GM19193 (cell line): ENCODE measurements around the gene ECT2L.

Experiments
- POLR2A ChIP-seq: IDR thresholded peaks from 4 replicates; pipeline ENCODE4 v1.6.1; 2011; ENCODE audit not compliant: insufficient read depth, insufficient read length; ENCODE audit errors: extremely low read depth

The ECT2L gene, protein sequence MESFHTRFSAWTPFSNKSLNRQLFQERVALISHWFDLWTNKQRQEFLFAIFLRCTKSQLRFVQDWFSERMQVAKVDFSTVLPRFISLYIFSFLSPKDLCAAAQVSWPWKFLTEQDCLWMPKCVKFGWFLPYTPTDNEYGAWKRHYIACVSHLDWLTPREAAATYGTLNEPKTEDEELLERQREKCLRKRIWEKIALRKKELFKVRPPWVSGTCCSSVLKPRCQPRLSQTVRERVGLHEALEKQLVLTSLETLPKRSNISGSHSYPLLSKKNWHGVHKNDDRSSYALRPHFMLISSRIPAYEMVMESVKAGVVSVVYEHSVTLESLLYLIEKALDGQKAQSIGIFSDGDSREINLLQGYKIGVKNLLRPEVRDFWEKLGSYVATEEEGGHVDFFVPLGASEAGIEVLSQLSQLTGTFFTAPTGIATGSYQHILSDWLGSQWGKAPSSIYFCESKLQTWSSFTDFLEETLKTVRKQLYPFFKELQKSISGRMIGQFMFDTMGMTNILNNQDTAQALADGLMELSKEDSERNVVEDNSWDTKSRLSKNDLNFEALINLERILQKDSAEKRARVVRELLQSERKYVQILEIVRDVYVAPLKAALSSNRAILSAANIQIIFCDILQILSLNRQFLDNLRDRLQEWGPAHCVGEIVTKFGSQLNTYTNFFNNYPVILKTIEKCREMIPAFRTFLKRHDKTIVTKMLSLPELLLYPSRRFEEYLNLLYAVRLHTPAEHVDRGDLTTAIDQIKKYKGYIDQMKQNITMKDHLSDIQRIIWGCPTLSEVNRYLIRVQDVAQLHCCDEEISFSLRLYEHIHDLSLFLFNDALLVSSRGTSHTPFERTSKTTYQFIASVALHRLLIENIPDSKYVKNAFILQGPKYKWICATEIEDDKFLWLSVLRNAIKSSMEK

DNA sequence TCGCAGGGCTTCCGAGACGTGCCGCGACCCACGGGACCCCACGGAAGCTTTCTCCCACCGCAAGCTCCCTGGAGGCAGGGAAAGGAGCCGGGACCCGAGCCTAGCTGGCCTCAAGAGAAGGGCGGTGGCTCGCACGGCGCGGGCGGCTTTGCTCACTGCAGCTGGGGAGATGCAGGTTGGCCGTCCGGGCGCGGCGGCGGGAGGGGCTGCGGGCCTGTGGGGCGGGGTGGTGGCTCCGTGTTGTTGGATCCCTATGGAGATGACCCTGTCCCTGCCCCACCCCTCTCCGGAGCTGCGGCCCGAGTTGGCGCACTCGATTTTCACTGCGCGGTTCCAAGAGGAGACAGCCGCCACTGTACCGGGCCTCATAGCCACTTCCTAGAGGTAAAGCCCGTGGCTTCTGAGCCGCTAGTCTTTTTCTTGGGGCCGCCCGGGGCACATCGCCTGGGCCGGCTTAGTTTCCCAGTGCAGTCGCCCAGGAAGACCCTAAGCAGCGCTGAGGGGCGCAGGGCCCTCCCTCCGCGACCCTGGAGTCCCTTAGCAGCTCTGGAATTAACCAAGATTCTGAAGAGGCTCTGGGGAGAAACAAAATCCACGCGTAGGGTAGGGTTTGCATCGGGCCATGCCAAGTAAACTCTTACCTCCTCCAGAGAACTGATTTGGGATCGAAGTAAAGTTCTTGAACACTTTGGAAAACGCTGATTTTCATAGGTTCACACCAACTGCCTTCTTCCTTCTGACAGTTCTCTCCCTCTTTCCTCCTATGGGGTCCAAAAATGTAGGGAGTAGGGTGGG is at the start of gene ECT2L:
Gene ECT2L (plus strand): TSS at position 279 of the 795 bp plus-strand sequence. CDS start 17,188 bp downstream, outside the sequence.
- TF ChIP-seq POLR2A, result no peak

DNA sequence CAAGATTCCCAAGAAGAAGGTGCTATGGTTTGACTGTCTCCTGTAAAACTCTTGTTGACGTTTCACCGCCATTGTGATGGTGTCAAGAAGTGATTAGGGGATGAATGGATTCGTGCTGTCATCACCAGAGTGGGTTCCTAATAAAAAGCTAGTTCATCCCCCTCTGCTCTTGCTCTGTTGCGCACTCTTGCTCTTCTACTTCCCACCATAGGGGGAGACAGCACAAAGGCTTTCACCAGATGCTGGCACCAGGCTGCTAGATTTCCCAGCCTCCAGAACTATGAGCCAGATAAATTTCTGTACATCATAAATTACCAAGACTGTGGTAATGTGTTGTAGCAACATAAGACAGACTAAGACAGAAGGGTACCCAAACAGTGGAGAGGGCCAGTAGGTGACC is 43.9 kb upstream of the ECT2L start:
- TF ChIP-seq POLR2A, result no peak

DNA sequence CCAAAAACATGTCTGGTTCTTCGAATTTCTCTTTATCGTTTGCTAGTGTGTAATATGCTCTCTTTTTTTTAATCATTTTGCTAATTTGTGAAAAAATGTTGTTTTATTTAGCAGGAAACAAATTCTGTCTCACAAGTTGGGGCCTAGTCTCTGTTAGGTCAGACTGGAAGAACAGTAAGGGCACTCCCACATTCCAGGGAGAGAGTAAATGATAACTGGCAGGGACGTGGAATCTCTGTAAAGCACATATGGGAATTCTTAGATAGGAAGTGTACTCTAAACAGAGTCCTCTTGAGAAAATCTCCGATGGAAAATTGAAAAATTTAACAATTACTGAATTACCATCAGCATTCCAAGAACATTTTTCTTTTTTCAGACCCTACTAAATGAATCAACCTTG is 38.8 kb upstream of the ECT2L start:
- TF ChIP-seq POLR2A, result no peak

DNA sequence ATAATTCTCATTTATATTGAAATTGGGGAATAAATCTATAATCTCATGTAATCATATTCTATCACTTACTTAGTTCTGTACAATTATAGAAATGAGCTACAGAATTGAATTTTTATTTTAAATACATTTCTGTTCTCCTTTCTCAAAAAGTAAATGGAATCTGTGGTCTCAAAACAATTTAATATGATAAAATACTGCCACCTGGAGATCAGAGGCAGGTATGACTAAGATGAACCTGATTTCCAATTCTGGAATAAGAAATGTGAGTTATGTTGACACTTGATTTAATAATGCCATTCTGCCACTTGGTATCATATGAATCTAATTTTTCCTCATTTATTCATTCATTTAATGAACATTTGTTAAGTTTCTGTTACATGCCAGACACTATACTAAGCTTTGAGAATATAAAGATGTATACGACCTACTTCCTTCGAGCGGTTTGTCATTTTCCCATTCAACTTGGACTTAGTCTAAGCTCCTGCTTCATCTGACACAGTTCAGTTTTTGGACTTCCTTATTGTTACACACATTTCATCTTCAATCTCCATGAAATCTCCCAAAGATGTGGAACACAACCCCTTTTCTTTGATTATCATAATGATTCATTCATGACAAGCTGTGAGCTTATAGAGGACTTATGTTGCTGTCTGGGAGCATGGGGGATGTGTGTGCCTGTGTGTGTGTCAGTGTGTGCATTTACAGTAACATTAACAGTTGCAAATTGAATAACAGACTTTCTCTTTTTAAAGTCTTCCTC is 29.8 kb upstream of the ECT2L start:
- no peak for TF ChIP-seq POLR2A

DNA sequence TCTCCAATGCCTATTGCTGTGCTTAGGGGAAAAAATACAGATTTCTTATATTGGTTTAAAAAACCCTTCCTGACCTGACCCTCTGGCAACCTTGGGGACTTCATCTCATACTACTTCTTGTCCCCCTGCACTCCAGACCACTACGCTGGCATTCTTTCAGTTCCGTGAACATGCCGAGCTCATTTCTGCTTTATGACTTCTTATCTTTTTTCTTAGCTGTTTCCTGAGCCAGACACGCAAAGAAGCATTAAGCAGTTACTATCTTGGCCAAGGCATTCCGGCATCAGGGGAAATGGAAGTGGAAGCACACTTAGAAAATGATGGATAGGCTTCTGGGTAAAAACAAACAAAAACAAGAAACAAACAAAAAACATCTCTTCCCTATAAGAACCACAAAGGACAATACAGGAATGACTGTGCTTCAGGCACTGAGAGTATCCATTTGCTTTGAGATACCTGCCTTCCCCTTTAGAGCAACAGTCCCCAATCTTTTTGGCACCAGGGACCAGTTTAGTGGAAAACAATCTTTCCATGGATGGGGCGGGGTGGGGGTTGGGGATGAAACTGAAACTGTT is 26.7 kb upstream of the ECT2L start:
- TF ChIP-seq POLR2A, result no peak

DNA sequence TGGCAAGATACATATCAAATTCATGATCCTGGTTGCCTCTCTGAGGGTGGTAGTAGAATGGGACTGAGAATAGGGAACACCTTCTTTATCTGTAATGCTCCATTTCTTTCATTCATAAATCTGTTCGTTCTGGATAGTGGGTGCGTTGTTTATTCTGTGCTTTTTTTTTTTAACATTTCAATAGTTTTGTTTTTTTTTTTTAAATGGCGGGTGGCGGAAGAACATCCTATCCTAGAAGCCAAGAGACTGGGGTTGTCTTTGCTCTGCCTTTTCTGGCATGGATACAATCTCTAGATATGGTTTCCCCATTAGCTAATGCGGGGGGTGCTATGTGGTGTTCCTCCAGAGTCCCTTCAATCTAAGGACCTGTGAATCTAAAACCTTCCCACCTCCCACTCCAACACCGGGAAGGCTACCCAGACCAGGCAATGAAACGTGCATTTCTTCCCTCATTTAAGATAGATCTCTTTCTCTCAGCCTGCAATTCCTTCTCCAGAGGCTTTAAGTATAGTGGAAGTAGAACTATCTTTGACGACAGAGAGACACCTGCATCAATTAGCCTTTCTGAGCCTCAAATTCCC is 23.2 kb upstream of the ECT2L start:
- no peak for TF ChIP-seq POLR2A

DNA sequence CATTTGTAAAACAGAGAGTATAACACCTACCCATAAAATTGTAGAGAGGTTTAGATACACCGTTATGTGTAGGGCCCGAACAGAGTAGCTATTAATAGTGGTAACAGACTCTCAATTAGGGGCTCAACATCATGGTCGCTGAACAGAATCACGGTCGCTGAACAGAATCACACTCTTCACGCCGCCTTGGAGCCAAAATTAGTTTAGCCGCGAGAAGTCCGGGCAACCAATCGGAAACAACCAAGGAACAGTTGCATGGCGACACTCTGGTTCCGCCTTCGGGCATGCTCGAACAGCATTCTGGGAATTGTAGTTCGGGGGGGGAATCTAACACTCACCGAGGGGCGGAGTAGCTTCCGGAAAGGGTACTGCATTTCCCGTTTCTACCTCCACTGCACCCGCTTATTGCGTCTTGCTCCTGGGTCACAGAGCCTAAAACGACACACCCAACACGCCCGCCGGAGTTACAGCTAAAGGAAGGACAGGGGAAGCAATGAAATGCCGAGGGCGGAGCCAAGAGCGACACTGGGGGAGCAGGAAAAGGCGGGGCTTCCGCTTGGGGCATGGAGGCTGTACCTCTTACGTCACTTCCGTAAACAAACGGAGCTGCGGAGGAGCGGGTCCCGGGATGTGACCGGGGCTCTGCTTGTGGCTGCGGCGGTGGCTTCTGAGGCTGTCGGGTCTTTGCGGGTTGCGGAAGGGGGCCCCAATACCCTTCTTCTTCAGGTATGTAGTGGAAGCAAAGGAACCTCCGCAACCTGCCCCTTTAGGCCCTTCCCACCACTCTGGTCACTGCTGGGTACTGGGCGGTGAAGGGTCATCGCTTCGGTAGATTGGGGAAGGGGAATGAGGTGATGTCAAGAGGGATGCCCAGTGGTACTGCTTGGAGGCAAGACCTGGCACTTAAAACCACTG is 22.5 kb upstream of the ECT2L start, which contains the start of gene CCDC28A:
Gene CCDC28A (plus strand): TSS at position 593 of the 915 bp plus-strand sequence. CDS start 2,352 bp downstream, outside the sequence.
- TF ChIP-seq POLR2A, result peak; percentile 67

DNA sequence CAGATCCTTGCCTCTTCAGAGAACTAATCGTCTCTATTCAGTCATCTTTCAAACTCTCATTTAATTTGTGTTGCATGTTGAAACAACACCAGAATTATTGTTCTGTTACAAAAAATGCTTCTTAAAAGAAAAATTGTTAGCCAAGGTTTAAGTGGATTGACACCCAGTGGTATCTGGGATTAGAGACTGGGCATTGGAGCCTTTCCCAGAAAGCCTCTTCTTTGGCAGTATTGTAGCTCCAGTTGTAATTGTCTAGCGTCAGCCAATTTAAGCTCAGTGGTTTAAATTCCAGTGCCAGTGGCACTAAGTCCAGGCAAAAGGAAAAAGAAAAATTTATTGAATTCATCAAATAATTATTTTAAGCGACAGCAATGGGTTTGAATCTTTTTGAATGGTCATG is 21.5 kb upstream of the ECT2L start:
- no peak for TF ChIP-seq POLR2A

DNA sequence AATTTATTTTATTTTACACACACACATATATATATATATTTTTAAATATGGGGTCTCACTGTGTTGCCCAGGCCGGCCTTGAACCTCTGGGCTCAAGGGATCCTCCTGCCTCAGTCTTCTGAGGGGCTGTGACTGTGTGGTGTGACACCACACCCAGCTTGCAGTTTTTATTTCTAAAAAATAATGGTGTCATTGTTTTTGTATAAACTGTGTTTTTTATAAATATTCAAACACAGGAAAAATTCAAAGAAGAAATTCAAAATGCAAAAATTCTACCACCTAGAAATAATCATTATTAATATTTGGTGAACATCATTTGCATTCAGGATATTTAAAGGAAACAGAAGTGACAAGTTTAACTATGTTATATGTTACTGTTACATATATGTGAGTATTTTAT is 19.2 kb upstream of the ECT2L start:
- TF ChIP-seq POLR2A, result no peak

DNA sequence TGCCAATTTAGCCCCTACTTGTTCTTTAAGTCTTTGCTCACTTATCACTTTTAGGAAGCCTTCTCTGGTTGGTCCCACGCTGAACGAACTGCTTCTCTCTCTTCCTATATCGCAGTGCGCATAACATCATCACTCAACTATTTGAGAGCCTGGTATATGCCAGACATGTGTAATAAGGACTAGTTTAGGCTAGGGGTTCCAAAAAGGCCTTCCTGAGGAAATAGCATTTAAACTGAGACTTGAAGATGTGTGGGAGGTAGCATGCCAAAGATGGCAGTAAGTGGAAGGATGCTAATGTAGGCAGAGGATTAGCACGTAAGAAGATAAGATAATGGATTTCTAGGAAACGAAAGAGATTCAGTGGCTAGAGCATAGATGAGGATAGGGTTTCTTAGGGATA is 17.6 kb upstream of the ECT2L start:
- TF ChIP-seq POLR2A, result no peak

DNA sequence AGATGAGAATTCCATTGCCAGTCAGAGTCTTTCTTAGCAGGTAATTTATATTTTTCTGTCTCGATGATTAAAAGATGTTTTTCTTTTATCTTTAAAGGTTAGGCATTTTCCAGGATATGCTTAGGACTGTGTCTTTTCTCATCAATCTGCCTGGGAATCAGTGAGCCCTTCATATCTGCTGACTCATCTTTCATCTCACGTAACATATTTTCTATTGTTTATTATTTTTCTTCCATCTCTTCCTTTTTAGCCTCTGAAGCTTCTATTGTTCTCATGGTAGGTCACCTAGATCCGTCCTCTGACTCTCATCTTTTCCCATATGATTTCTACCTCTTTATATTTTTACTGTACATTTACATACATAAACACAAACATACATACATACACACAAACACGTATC is 13.6 kb upstream of the ECT2L start:
- no peak for TF ChIP-seq POLR2A

DNA sequence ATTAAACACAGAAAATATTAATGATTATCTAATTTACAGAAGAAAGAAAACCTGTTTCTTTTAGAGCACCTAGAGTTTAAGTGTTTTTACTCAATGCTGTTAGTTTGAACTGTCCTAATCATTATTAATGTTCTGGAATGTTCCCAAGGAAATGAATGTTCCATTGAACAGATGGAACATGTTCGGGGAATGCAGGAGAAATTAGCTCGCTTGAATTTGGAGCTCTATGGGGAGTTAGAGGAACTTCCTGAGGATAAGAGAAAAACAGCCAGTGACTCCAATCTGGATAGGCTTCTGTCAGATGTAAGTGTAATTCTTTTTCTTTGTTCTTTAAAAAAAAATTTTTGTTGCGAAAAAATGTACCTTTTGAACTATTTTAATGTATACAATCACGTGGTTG is 10.8 kb upstream of the ECT2L start:
- TF ChIP-seq POLR2A, result no peak
